Dedifferentiated amniotic fluid mesenchymal stem cell (primary cell): ENCODE measurements around the gene EIF1.
"Not testable (repeated sequence)": the region's sequence is repeated elsewhere in the genome, so short reads cannot be mapped to it uniquely, and the experiment has no call there.

Experiments
- DNase-seq: peaks from one replicate; pipeline ENCODE4 v3.0.0-alpha.2; 2016; ENCODE audit errors: extremely low spot score

The EIF1 gene

DNA sequence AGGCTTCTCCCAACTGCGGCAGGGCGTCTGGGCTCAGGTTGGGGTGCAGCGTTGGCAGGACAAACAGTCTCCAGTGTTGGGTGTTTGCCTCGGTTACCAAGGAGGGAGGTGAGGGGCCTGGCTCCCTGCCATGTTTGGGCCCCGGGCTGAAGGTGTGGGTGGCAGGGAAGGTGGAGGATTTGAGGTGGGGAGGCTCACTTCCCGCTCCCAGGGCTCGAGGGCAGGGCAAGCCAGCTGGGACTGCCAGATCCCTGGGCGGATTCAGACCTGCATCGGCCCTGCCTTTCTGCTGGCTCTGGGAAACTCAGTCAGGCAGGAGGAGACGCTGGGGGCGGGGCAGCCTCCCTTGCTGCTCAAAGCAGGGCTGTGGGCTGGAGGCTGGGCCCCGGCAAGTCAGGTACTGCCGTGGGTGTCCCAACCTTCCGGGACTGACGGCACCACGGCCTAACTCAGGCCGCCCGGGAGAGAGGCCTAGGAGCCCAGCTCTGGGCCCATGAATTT is 33.0 kb upstream of the EIF1 start:
- DNase-seq = no peak

DNA sequence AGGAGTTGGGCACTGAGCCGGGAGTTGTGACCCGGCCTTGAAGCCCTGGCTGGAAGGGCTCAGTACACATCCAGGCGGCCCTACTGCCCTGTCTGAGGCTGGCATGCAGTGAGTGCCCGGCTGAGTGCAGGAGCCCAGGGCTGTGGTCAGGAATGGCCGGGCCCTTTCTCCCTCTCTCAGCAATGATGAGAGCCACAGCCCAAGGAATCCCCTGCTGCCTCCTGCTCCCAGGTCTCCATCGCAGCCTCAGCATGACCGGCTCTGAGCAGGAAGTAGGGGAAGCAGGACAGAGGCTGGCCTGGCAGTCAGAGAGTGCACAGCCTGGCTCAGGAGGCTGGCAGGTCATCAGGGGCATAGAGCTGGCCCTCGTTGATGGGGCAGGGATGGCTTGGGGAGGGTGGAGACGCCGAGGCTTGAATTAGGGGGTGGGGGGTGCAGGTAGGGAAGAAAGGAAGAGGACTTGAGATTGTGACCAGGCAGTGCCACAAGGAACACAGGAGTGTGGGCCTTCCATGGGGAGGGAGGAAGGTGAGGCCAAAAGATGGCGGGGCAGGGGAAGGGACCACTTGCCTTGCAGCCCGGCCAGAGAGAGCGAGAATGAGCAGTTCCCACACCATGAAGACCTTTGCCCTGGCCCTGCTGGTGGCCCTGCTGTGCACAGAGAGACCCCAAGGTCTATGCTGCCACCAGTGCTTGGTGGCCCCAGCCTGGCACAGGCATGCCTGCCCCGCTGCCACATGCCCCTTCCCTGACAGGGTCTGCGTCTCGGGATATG is 32.2 kb upstream of the EIF1 start:
- no peak for DNase-seq

- DNase-seq = no peak
Measured at GRCh38 chr17:41657176-41657754, 31.4 kb upstream of the EIF1 start.

- DNase-seq = no peak
Measured at GRCh38 chr17:41657936-41658335, 30.7 kb upstream of the EIF1 start.

DNA sequence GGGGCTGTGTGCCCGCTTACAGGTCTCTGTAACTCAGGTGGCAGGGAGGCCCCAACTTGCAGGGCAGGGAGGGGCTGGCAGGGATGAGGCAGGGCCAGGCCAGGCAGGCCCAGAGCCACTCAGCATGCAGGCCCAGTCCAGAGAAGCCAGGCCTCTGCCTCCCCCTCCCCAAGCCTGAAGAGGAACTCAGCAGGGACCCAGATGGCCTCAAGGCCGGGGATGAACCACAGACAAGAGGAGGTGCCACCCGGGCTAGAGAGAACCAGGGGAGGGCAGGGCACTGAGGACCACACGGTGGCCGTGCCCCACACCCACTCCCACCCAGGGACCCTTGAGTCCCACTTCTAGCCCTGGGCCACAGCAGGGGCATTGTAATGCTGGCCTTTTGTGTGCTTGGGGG is 29.8 kb upstream of the EIF1 start:
- DNase-seq = no peak

GRCh38 chr17:41659427-41660212 is 29.1 kb upstream of the EIF1 start:
- DNase-seq = no peak

- DNase-seq = no peak
Measured at GRCh38 chr17:41660221-41660711, 28.4 kb upstream of the EIF1 start.

DNA sequence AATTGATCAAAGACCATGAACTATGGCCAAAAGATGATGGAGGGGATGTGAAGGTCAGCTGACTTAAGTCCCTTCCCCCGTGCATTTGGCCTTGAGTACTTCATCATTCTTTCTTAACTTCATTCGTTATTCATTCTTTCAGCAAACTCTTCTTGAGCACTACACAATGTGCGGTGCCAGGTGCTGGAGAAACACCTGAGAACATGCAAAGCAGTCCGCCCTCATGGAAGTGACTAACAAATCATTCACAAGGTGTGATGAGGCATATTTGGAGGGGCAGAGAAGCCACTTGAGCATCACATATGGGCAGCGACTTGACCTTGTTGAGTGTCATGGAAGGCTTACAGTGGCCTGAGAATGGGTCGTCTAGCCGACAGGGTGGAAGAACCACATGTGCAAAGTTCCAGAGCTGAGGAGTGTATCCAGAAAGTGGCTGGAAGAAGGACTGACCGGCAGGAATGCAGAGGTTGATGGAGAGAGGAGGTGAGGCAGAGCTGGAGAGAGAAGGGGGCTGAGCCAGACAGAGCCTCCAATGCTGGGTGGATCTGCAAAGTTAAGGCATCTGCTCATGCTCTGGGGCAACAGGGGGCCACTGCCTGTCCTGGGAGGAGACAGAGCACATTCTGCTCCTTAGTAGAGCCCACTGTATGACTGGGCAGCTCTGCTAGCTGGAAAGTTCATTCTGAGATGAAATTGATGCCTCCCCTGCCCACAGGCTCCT is 25.1 kb upstream of the EIF1 start:
- no peak for DNase-seq

DNA sequence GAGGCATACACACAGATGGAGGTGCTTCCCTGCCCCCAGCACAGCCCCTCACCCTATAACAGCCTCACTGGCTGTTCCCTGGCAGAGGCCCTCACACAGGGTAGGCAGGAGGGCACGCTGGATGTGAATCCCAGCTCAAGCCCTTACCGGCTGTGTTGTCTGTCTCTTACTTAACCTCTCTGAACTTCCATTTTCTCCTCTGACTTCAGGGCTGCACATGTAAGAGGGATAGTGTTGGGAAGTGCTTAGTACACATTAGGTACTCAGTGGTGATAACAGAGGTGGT is 24.6 kb upstream of the EIF1 start:
- no peak for DNase-seq

- no peak for DNase-seq
Measured at GRCh38 chr17:41664587-41665565, 23.8 kb upstream of the EIF1 start.

- peak; percentile 68 for DNase-seq
Measured at GRCh38 chr17:41665566-41666236, 23.0 kb upstream of the EIF1 start.

DNA sequence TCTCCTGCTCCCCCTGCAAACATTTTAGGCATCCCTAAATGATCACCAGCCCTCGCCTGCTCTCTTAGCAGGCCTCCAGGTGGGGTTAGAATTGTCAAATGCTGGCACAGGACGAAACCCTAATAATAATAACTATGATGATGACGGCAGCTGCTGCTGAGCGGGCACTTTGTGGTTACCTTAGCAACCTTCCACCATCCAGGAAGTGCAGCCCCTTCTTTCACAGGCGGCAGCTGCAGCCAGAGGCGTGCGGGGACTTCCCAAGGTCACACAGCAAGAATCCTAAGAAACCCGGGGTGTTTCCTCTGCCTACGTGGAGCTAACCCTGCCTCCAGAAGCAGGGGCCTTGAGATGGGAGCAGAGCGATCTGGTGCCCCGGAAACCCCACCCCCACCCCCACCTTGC is 22.4 kb upstream of the EIF1 start:
- no peak for DNase-seq

GRCh38 chr17:41666708-41667279 is 21.9 kb upstream of the EIF1 start:
- peak; percentile 60 for DNase-seq

DNA sequence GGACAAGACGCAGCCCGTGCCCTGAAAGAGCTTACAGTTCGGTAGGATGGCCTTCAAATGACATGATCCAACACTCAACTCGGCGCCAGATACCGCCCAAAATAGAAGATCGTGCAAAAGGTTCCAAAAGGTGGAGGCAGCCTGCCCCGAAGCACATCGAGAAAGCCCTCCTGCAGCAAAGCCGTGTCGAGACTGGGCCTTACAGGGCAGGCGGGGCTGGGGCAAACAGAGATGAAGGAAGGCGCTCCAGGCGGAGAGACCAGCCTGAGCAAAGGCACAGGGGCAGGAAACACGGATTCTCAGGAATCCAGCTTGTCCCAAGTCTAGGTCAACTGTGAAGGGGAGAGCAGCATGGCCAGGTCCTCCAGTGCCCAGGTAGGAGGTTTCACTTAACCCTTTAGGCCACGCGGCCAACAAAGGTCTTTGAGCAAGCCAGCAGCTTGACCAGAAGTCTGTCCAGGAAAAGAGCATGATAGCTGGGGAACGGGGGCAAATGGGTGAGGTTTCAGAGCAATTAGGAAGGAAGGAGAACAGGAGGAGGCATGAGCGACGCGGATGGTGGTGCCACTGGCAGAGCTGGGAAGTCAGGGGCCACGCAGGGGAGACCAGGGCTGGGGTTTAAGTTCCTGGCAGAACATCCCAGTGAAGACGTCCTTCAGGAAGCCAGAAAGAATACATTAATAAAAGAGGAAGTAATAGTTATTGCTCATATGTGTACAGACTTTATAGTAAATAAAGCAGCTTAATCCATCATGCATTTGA is 21.2 kb upstream of the EIF1 start:
- DNase-seq = no peak

DNA sequence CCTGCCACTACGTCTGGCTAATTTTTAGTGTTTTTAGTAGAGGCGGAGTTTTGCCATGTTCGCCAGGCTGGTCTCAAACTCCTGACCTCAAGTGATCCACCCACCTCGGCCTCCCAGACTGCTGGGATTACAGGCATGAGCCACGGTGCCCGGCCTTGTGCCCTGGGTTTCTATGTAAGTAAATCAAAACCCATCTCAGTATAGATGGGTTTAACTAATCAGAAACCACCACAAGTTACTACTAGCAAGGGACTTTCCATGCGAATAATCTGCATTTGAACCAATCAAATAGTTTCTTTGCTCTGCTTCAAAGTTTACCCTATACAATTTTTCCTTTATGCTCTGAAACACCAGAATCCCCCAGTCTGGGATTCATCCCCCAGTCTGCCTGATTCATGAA is 16.5 kb upstream of the EIF1 start:
- DNase-seq = no peak

GRCh38 chr17:41675157-41676057 is 13.3 kb upstream of the EIF1 start:
- not testable (repeated sequence) for DNase-seq

DNA sequence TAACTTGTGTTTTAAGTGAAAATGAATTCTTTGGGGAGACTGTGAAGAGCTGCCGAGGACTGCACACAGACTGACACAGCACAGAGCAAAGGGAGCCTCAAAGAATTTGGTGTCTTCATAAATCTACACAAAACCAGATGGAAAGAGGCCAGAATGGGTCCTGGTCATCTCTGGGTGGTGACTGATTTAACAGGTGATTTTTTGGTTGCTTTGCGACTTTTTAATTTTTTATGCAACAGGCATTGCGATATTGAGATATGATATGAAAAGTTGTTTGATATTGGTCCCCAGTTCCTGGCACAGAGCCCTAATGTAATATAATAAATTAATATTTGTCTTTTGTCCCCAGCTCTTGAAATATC is 12.6 kb upstream of the EIF1 start:
- no peak for DNase-seq

DNA sequence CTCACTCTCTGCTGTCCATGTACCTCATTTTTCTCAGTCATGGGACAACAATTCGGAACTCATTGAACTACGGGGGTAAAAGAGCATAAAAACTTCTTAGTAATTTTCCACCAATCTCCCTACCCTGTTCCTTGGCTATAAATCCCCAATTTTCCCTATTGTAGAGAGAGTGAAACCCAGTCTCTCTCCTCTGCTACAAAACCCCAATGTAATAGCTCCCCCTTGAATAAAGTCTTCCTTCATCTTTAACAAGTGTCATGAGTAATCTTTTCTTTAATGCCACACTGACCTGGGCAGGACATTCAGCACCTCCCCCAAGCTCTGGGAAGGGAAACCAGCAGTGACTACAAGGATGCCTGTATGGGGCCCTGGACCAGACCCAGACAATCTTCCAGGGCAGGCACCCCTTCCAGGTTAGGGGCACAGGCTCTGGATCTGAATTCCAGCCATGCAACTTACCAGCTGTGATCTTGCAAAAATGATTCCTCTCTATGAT is 10.2 kb upstream of the EIF1 start:
- DNase-seq = no peak
